Keratinocyte (primary cell): ENCODE data around the gene HPCAL1. TPM values are rescaled to one million over a fixed set of nuclear protein-coding genes. Genes with fewer than 3 reads are reported as not detected.
"Not testable (repeated sequence)": the region's sequence is repeated elsewhere in the genome, so short reads cannot be mapped to it uniquely, and the experiment has no call there.

Experiments
- DNase-seq: peaks from one replicate; pipeline ENCODE4 v3.0.0-alpha.2; 2011; ENCODE audit warnings: low read depth, missing footprints, low spot score
- FAIRE-seq: peaks from 2 replicates; lab custom pipeline; 2011; peaks lifted over from hg19 to GRCh38; lab: Jason Lieb, UNC
- H2AFZ ChIP-seq: 2 replicates; pipeline ENCODE4 v1.6.0; 2012; ENCODE audit warnings: low read length, control low read depth, inconsistent platforms; ENCODE audit not compliant: control insufficient read depth
- H3K27ac ChIP-seq: 2 replicates; pipeline ENCODE4 v1.5.1; 2011; ENCODE audit warnings: low read length; ENCODE audit not compliant: control insufficient read depth, insufficient read depth
- H3K27me3 ChIP-seq: 3 replicates; pipeline ENCODE4 v1.6.0; 2011; ENCODE audit warnings: low read length; ENCODE audit not compliant: control insufficient read depth, insufficient read depth; ENCODE audit errors: extremely low read depth
- H3K36me3 ChIP-seq, 2 experiments: 2 replicates in 1 of 2; 3 replicates in 1 of 2; pipeline ENCODE4 v1.5.1; 2011; ENCODE audit warnings: low read length in 2 of 2, mild to moderate bottlenecking in 1 of 2; ENCODE audit not compliant: control insufficient read depth in 2 of 2, insufficient read depth in 2 of 2; ENCODE audit errors: extremely low read depth in 1 of 2
- H3K4me1 ChIP-seq: 3 replicates; pipeline ENCODE4 v1.5.1; 2011; ENCODE audit warnings: low read length; ENCODE audit not compliant: control insufficient read depth, insufficient read depth; ENCODE audit errors: extremely low read depth
- H3K4me2 ChIP-seq: 3 replicates; pipeline ENCODE4 v1.6.0; 2011; ENCODE audit warnings: low read depth, low read length; ENCODE audit not compliant: control insufficient read depth, insufficient read depth; ENCODE audit errors: extremely low read depth
- H3K4me3 ChIP-seq, 3 experiments: fragments of 200-600 bp in 1 of 3; sonication (generic) in 1 of 3; 2 replicates in 2 of 3; 3 replicates in 1 of 3; pipeline ENCODE4 v1.5.1; 2011 to 2016; ENCODE audit warnings: low read length in 3 of 3, mild to moderate bottlenecking in 3 of 3, control low read depth in 2 of 3, inconsistent platforms in 1 of 3, low read depth in 1 of 3, mixed read lengths in 1 of 3, mixed run types in 1 of 3, moderate library complexity in 1 of 3; ENCODE audit not compliant: control insufficient read depth in 2 of 3, insufficient read depth in 2 of 3; ENCODE audit errors: extremely low read depth in 1 of 3
- H3K79me2 ChIP-seq: 2 replicates; pipeline ENCODE4 v1.6.0; 2012; ENCODE audit warnings: low read length; ENCODE audit not compliant: control insufficient read depth, insufficient read depth
- H3K9ac ChIP-seq: 3 replicates; pipeline ENCODE4 v1.6.0; 2011; ENCODE audit warnings: low read length; ENCODE audit not compliant: control insufficient read depth, insufficient read depth; ENCODE audit errors: extremely low read depth
- H3K9me1 ChIP-seq: 3 replicates; pipeline ENCODE4 v1.6.0; 2011; ENCODE audit warnings: low read length; ENCODE audit not compliant: control insufficient read depth, insufficient read depth; ENCODE audit errors: extremely low read depth
- H3K9me3 ChIP-seq: 2 replicates; pipeline ENCODE4 v1.5.1; 2012; ENCODE audit warnings: low read depth, low read length; ENCODE audit not compliant: control insufficient read depth
- H4K20me1 ChIP-seq: 3 replicates; pipeline ENCODE4 v1.6.0; 2011; ENCODE audit warnings: low read length; ENCODE audit not compliant: control insufficient read depth, insufficient read depth; ENCODE audit errors: extremely low read depth
- EZH2 ChIP-seq: IDR thresholded peaks from one replicate; pipeline ENCODE4 v1.6.1; 2012; ENCODE audit warnings: inconsistent platforms, mild to moderate bottlenecking, low read length, moderate library complexity
- dilution Hi-C: fragments of 300-500 bp; cut with MboI; formaldehyde crosslinking; loops from one replicate; pipeline ENCODE4 v1.7.0; 2020; ENCODE audit warnings: low sequenced_read_pairs; ENCODE audit not compliant: extremely low pct_ligation_motif_present
- polyA plus RNA-seq, 5 experiments: library from polyadenylated mRNA; depleted of rRNA in 3 of 5; stranded (reverse) in 3 of 5; stranded (forward) in 1 of 5; unstranded in 1 of 5; fragments of >200 nt; gene quantifications; 1 replicate in 1 of 5; 2 replicates in 3 of 5; 3 replicates in 1 of 5; pipeline versions ENCODE4 v1.2.1 to v1.2.3, GENCODE V29; 2011 to 2012; ENCODE audit warnings: missing spikeins in 2 of 5, low read depth in 1 of 5, low replicate concordance in 1 of 5
- TF ChIP-seq, protein P1 (sequence below), 3 experiments: IDR thresholded peaks in 1 of 3; conservative IDR thresholded peaks in 1 of 3; optimal IDR thresholded peaks in 1 of 3; 2 replicates in 2 of 3; 3 replicates in 1 of 3; pipeline versions ENCODE3 to v1.5.1; 2011; ENCODE audit warnings: low read length in 3 of 3, mild to moderate bottlenecking in 3 of 3, moderate library complexity in 2 of 3, control low read depth in 1 of 3, inconsistent platforms in 1 of 3; ENCODE audit not compliant: insufficient read depth in 2 of 3; ENCODE audit errors: extremely low read depth in 1 of 3

Gene HPCAL1
- polyA plus RNA-seq, 1 donor (not counting 4 experiments of a cell fraction or from before 2014, with no cell fraction given): 18.0 TPM

DNA sequence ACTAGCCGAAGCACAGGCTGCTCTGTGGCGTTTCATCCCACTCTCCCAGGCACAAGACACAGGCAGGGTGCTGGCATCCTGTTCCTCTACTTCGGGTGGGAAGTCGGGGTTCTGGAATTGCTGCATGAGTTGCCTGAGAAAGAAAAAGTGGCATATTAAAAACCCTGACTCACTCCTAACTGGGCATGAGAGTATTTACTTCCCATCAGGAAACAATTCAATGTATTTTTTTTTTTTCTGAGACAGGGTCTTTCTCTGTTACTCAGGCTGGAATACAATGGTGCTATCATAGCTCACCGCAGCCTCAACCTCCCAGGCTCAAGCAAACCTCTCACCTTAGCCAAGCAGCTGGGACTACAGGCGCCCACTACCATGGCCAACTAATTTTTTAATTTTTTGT is 138.0 kb downstream of the HPCAL1 start:
- Histone ChIP-seq H3K36me3 (peaks cover 33 to 58% of the 10 kb centered on the region in 2 experiments), H3K27ac (no peak overlapping the region), H3K27me3 (no peaks in the 10 kb centered on the region), H3K9me1 (no peaks in the 10 kb centered on the region), H3K9ac (no peak overlapping the region), H2AFZ (no peak overlapping the region), H3K79me2 (peaks cover 1% of the 10 kb centered on the region), H3K4me3 (no peak overlapping the region), H3K4me1 (peaks cover under 1% of the 10 kb centered on the region), H3K4me2 (no peak overlapping the region), H4K20me1 (peaks cover 15% of the 10 kb centered on the region), H3K9me3 (no peaks in the 10 kb centered on the region)
- dilution Hi-C loops: no loop called here
- no peak for TF ChIP-seq EZH2
- TF ChIP-seq, protein P1, sequence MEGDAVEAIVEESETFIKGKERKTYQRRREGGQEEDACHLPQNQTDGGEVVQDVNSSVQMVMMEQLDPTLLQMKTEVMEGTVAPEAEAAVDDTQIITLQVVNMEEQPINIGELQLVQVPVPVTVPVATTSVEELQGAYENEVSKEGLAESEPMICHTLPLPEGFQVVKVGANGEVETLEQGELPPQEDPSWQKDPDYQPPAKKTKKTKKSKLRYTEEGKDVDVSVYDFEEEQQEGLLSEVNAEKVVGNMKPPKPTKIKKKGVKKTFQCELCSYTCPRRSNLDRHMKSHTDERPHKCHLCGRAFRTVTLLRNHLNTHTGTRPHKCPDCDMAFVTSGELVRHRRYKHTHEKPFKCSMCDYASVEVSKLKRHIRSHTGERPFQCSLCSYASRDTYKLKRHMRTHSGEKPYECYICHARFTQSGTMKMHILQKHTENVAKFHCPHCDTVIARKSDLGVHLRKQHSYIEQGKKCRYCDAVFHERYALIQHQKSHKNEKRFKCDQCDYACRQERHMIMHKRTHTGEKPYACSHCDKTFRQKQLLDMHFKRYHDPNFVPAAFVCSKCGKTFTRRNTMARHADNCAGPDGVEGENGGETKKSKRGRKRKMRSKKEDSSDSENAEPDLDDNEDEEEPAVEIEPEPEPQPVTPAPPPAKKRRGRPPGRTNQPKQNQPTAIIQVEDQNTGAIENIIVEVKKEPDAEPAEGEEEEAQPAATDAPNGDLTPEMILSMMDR (optimal IDR thresholded peaks at IDR 0.05 in 1 of 3, IDR thresholded peaks at IDR 0.05 in 1 of 3, conservative IDR thresholded peaks at IDR 0.05 in 1 of 3; ENCODE audit: extremely low read depth in 1 of 3, insufficient read depth in 2 of 3, low read length in 3 of 3): no peak
- FAIRE-seq (no peak), DNase-seq (no peak)

DNA sequence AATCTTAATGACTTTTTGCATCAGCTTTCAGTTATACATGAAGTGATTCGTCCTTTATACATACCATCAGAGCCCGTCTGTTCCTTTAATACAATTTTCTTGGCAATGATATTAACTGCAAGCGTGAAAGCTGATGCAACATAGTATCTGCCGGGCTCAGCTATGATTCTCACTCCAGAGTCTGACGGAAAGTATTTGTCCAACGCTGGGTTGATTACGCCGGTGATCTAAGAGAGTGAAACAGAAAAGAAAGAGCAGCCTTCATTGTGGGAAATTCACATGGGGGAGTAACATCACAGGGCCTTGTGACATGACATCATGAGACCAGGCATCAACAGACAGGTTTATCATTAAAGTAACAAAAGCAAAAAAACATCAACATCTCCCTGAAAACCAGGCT is 139.2 kb downstream of the HPCAL1 start:
- Histone ChIP-seq H3K4me3 (no peak overlapping the region), H3K9ac (no peak overlapping the region), H3K79me2 (peaks cover 11% of the 10 kb centered on the region), H3K27ac (no peak overlapping the region), H4K20me1 (peaks cover 19% of the 10 kb centered on the region), H3K9me3 (no peaks in the 10 kb centered on the region), H3K36me3 (peaks cover 33 to 64% of the 10 kb centered on the region in 2 experiments), H3K27me3 (no peaks in the 10 kb centered on the region), H3K4me1 (peaks cover 10% of the 10 kb centered on the region), H2AFZ (no peak overlapping the region), H3K4me2 (no peak overlapping the region), H3K9me1 (peaks cover 2% of the 10 kb centered on the region)
- FAIRE-seq (no peak), DNase-seq (no peak)
- dilution Hi-C loops: no loop called here
- TF ChIP-seq EZH2: no peak
- TF ChIP-seq, protein P1 (optimal IDR thresholded peaks at IDR 0.05 in 1 of 3, IDR thresholded peaks at IDR 0.05 in 1 of 3, conservative IDR thresholded peaks at IDR 0.05 in 1 of 3; ENCODE audit: extremely low read depth in 1 of 3, insufficient read depth in 2 of 3, low read length in 3 of 3): no peak

DNA sequence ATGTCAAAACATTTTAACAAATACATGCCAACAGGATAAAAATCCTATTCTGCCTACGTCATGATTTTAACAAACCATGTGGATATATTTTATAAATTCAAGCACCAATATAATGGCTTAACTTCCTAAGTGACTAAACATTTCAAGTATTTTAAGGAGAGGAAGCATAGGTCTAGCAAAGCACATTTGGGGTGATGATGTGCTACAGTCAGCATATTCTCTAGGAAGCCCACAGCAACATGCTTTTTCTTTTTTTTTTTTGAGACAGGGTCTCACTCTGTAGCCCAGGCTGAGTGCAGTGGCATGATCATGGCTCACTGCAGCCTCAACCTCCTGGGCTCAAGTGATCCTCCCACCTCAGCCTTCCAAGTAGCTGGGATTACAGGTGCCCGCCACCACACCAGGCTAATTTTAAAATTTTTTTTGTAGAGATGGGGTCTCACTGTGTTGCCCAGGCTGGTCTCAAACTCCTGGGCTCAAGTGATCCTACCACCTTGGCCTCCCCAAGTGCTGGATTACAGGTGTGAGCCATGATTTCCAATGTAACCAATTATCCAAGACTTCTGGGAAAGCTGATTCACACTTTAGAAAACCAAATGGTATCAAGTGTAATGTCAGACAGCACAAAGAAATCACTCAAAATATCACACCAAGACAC is 139.9 kb downstream of the HPCAL1 start:
- H2AFZ ChIP-seq, H3K4me3 ChIP-seq, H3K9ac ChIP-seq, H3K9me1 ChIP-seq, H3K4me2 ChIP-seq, DNase-seq, H3K9me3 ChIP-seq, H3K27me3 ChIP-seq, FAIRE-seq, H3K27ac ChIP-seq, dilution Hi-C loops: not testable (repeated sequence)
- Histone ChIP-seq H3K4me1 (peaks cover 10% of the 10 kb centered on the region), H3K79me2 (peaks cover 17% of the 10 kb centered on the region), H3K36me3 (peaks cover 33 to 64% of the 10 kb centered on the region in 2 experiments), H4K20me1 (peaks cover 19% of the 10 kb centered on the region)
